ENCODE measurements around the gene CD44. TPM values are rescaled to one million over a fixed set of nuclear protein-coding genes. Genes with fewer than 3 reads are reported as not detected.

The CD44 gene
- total and polyA plus RNA-seq, 2 experiments from 2014 or later = 405 to 519 TPM

DNA sequence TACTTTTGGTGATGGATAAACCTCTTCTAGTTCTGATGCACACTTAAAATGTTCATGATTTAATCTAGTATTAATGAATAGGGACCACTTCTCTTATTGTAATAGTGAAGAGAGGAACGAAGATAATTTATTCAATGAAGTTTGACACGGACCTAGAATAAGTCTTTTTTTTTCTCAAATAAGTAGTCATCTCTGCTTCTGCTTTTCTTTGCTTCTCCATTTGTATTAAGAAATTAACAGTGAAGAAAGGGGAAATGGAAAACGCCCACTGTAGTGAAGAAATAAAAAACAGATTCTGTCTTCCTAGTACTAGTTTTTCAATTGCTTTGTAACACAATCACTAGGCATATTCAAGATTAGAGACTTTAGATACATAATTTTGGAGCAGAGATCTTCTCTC lies 73.0 kb downstream of the CD44 start:
- Histone ChIP-seq H3K4me3 (peak overlapping the region; percentile 5; the same call in 1 of the 2 replicates), H3K9ac (peak overlapping the region; percentile 69), H3K27me3 (replicated peaks; ENCODE audit: insufficient read depth) (no peaks in the 10 kb centered on the region), H4K20me1 (ENCODE audit: insufficient read depth) (no peaks in the 10 kb centered on the region), H3K27ac (peak overlapping the region; percentile 97), H2AFZ (no peak overlapping the region), H3K79me2 (ENCODE audit: insufficient read depth) (peaks cover 70% of the 10 kb centered on the region), H3F3A (ENCODE audit: insufficient read depth) (peaks cover 96% of the 10 kb centered on the region), H3K36me3 (ENCODE audit: low read depth) (peaks cover 61% of the 10 kb centered on the region), H3K4me1 (ENCODE audit: insufficient read depth) (peaks cover 52% of the 10 kb centered on the region), H3K4me2 (ENCODE audit: unreplicated experiment) (peak overlapping the region; percentile 35), H3K9me2 (ENCODE audit: insufficient read depth) (no peaks in the 10 kb centered on the region), H3K9me3 (ENCODE audit: low read depth) (no peaks in the 10 kb centered on the region)
- in situ Hi-C loops (cut with MboI) = no loop called here
- 8 to 9% methylated on average over 3 of the region's 3 CpGs for WGBS, 2 experiments (ENCODE audit: low coverage in 1 of 2, low lambda C conversion rate in 2 of 2, missing lambda C conversion rate in 2 of 2)
- peak; percentile 35 for DNase-seq
- no peak for TF ChIP-seq EZH2 (IDR thresholded peaks at IDR 0.05; ENCODE audit: insufficient read depth, poor library complexity, severe bottlenecking)
- no peak for TF ChIP-seq EZH2phosphoT487 (IDR thresholded peaks at IDR 0.05; ENCODE audit: insufficient read depth, low read depth)

DNA sequence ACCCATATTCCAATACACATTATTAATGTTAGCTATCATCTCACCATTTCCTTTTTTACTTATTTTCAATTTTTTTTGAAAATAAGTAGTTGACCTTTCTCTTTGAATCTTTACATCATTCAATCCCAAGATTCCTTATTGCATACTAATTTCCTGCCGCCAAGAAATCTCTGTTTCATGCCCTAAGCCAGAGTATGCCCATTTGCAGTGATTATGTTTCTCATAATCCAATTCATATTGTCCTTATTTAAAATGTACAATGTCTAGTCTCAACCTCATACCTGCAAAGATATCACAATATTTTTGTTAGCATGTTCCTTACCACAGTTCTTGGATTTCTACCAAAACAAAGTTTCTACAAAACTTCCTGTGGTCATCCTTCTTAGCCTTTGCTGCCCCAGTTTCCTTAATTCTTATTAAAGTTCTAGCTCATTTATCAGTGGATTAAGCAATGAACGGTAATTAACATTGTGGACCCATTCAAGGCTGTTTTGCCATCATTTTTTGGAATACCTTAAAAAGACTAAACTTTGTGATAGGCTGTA lies 75.3 kb downstream of the CD44 start:
- peaks cover 69% of the 10 kb centered on the region for H3K4me1 ChIP-seq (ENCODE audit: insufficient read depth)

DNA sequence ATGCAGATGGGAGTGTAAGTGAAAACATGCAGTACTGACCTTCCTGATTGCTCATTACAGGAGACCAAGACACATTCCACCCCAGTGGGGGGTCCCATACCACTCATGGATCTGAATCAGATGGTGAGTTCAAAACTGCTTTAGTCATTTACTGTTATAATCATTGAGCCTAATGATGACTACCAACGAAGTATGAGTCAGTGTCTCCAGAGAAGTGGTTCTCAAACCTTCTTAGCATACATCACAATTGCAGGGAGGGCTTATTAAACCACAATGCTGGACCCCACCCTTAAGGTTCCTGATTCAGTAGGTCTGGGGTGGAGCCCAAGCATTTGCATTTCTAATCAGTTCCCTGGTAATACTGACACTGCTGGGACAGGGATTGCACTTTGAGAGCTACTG lies 75.8 kb downstream of the CD44 start:
- Histone ChIP-seq H3K4me3 (no peak overlapping the region), H3K27me3 (replicated peaks; ENCODE audit: insufficient read depth) (no peaks in the 10 kb centered on the region), H3K9me2 (ENCODE audit: insufficient read depth) (no peaks in the 10 kb centered on the region), H3K4me2 (ENCODE audit: unreplicated experiment) (peak overlapping the region; percentile 38), H3K4me1 (ENCODE audit: insufficient read depth) (peaks cover 73% of the 10 kb centered on the region), H4K20me1 (ENCODE audit: insufficient read depth) (no peaks in the 10 kb centered on the region), H3K9me3 (ENCODE audit: low read depth) (no peaks in the 10 kb centered on the region), H2AFZ (no peak overlapping the region), H3F3A (ENCODE audit: insufficient read depth) (peaks cover 94% of the 10 kb centered on the region), H3K27ac (peak overlapping the region; percentile 97), H3K36me3 (ENCODE audit: low read depth) (peaks cover 59% of the 10 kb centered on the region), H3K9ac (peak overlapping the region; percentile 69), H3K79me2 (ENCODE audit: insufficient read depth) (peaks cover 43% of the 10 kb centered on the region)
- DNase-seq = peak; percentile 98
- TF ChIP-seq EZH2 (IDR thresholded peaks at IDR 0.05; ENCODE audit: insufficient read depth, poor library complexity, severe bottlenecking) = no peak
- no peak for TF ChIP-seq EZH2phosphoT487 (IDR thresholded peaks at IDR 0.05; ENCODE audit: insufficient read depth, low read depth)
- in situ Hi-C loops (cut with MboI) = no loop called here
- WGBS, 2 experiments (ENCODE audit: low coverage in 1 of 2, low lambda C conversion rate in 2 of 2, missing lambda C conversion rate in 2 of 2) = 0% methylated on average over 1 of the region's 1 CpG

More for the DNA sequence above, 75.3 kb downstream of the CD44 start:
- no peaks in the 10 kb centered on the region for H3K27me3 ChIP-seq (replicated peaks; ENCODE audit: insufficient read depth)
- no peak overlapping the region for H3K4me3 ChIP-seq
- no peaks in the 10 kb centered on the region for H3K9me2 ChIP-seq (ENCODE audit: insufficient read depth)
- TF ChIP-seq EZH2phosphoT487 (IDR thresholded peaks at IDR 0.05; ENCODE audit: insufficient read depth, low read depth) = no peak
- TF ChIP-seq EZH2 (IDR thresholded peaks at IDR 0.05; ENCODE audit: insufficient read depth, poor library complexity, severe bottlenecking) = no peak
- no peaks in the 10 kb centered on the region for H3K9me3 ChIP-seq (ENCODE audit: low read depth)
- H3K9ac ChIP-seq = peak overlapping the region; percentile 69
- peak; percentile 57 for DNase-seq
- WGBS, 2 experiments (ENCODE audit: low coverage in 1 of 2, low lambda C conversion rate in 2 of 2, missing lambda C conversion rate in 2 of 2) = 34 to 42% methylated on average over 2 of the region's 2 CpGs
- H2AFZ ChIP-seq = no peak overlapping the region
- H3K36me3 ChIP-seq (ENCODE audit: low read depth) = peaks cover 59% of the 10 kb centered on the region
- peaks cover 47% of the 10 kb centered on the region for H3K79me2 ChIP-seq (ENCODE audit: insufficient read depth)
- H3F3A ChIP-seq (ENCODE audit: insufficient read depth) = peaks cover 94% of the 10 kb centered on the region
- H4K20me1 ChIP-seq (ENCODE audit: insufficient read depth) = no peaks in the 10 kb centered on the region
- peak overlapping the region; percentile 97 for H3K27ac ChIP-seq
- H3K4me2 ChIP-seq (ENCODE audit: unreplicated experiment) = peak overlapping the region; percentile 38
- in situ Hi-C loops (cut with MboI) = no loop called here

DNA sequence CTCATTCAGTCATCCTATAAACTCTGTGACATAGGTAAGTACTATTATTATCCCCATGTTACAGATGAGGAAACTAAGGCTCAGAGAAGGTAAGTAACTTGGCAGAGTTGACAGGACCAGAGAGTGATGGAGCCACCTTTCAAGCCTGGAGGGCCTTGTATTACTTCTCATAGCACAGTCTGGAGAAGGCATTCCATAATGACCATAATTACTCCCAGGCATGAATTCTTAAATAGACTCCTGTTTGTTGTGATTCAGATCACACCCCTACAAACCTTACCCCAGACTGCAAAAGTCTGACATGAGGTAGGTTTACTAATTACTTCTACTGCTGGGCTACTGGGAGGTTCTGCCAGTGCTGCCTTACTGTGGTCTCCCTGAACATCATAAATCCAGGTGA lies 77.0 kb downstream of the CD44 start:
- DNase-seq = peak; percentile 27
- Histone ChIP-seq H3K9me2 (ENCODE audit: insufficient read depth) (no peaks in the 10 kb centered on the region), H3K4me1 (ENCODE audit: insufficient read depth) (peaks cover 73% of the 10 kb centered on the region), H4K20me1 (ENCODE audit: insufficient read depth) (no peaks in the 10 kb centered on the region), H3F3A (ENCODE audit: insufficient read depth) (peaks cover 93% of the 10 kb centered on the region), H2AFZ (no peak overlapping the region), H3K36me3 (ENCODE audit: low read depth) (peaks cover 59% of the 10 kb centered on the region), H3K9me3 (ENCODE audit: low read depth) (no peaks in the 10 kb centered on the region), H3K27me3 (replicated peaks; ENCODE audit: insufficient read depth) (no peaks in the 10 kb centered on the region), H3K79me2 (ENCODE audit: insufficient read depth) (peaks cover 33% of the 10 kb centered on the region), H3K27ac (peak overlapping the region; percentile 97), H3K4me3 (no peak overlapping the region), H3K4me2 (ENCODE audit: unreplicated experiment) (no peak overlapping the region), H3K9ac (peak overlapping the region; percentile 65)
- TF ChIP-seq EZH2phosphoT487 (IDR thresholded peaks at IDR 0.05; ENCODE audit: insufficient read depth, low read depth) (no peak), EZH2 (IDR thresholded peaks at IDR 0.05; ENCODE audit: insufficient read depth, poor library complexity, severe bottlenecking) (no peak)
- in situ Hi-C loops (cut with MboI) = no loop called here

Measured in GM23248 (cell line).